GM12878 (cell line): ENCODE data around the gene ACTN2.

Source experiments
- ATF2 ChIP-seq: IDR thresholded peaks from 2 replicates; pipeline ENCODE4 v1.6.1; 2012; ENCODE audit warnings: low read length, inconsistent platforms
- BRCA1 ChIP-seq: IDR thresholded peaks from 2 replicates; pipeline ENCODE4 v1.6.1; 2011; ENCODE audit warnings: low read depth, low read length, improper control_type of control experiment
- CTCF ChIP-seq, 3 experiments: IDR thresholded peaks in 2 of 3; conservative IDR thresholded peaks in 1 of 3; 2 replicates each; pipeline ENCODE4 v1.5.1; 2011; ENCODE audit warnings: low read depth in 3 of 3, low read length in 3 of 3, mild to moderate bottlenecking in 3 of 3, control low read depth in 2 of 3, moderate library complexity in 2 of 3, inconsistent platforms in 1 of 3, mixed read lengths in 1 of 3; ENCODE audit not compliant: control insufficient read depth in 2 of 3, insufficient read depth in 1 of 3; ENCODE audit errors: extremely low read depth in 1 of 3
- ELK1 ChIP-seq: IDR thresholded peaks from 2 replicates; pipeline ENCODE4 v1.6.1; 2012; ENCODE audit warnings: low read depth, low read length, improper control_type of control experiment
- MAX ChIP-seq: IDR thresholded peaks from 2 replicates; pipeline ENCODE4 v1.6.1; 2012; ENCODE audit warnings: low read depth, low read length, improper control_type of control experiment
- NFXL1 ChIP-seq: fragments of 450-650 bp; IDR thresholded peaks from 2 replicates; pipeline ENCODE4 v1.6.1; 2017; ENCODE audit warnings: antibody characterized with exemption, mild to moderate bottlenecking, borderline replicate concordance
- PBX3 ChIP-seq: IDR thresholded peaks from 2 replicates; pipeline ENCODE4 v1.6.1; 2011; ENCODE audit warnings: mild to moderate bottlenecking, low read depth, low read length, moderate library complexity; ENCODE audit not compliant: insufficient replicate concordance
- POLR2A ChIP-seq: IDR thresholded peaks from 2 replicates; pipeline ENCODE4 v1.6.1; 2011; ENCODE audit warnings: low read depth, mild to moderate bottlenecking, low read length
- POLR2AphosphoS2 ChIP-seq: IDR thresholded peaks from 2 replicates; pipeline ENCODE4 v1.6.1; 2011; ENCODE audit warnings: low read depth, mild to moderate bottlenecking, low read length, improper control_type of control experiment, moderate library complexity
- TCF12 ChIP-seq: IDR thresholded peaks from 2 replicates; pipeline ENCODE4 v1.6.1; 2011; ENCODE audit warnings: low read depth, mild to moderate bottlenecking, low read length
- TCF3 ChIP-seq: IDR thresholded peaks from 2 replicates; pipeline ENCODE4 v1.6.1; 2012; ENCODE audit warnings: low read depth, mild to moderate bottlenecking, low read length, borderline replicate concordance; ENCODE audit not compliant: insufficient read depth
- TCF7 ChIP-seq: IDR thresholded peaks from 2 replicates; pipeline ENCODE4 v1.6.1; 2014; ENCODE audit warnings: antibody characterized with exemption, borderline replicate concordance
- ZNF274 ChIP-seq: IDR thresholded peaks from one replicate; pipeline ENCODE4 v1.8.0; 2011; ENCODE audit not compliant: insufficient read length, insufficient read depth
- ZSCAN29 ChIP-seq: fragments of 450-650 bp; IDR thresholded peaks from 2 replicates; pipeline ENCODE4 v1.6.1; 2017; ENCODE audit warnings: mild to moderate bottlenecking, moderate library complexity

GRCh38 chr1:236751935-236752334, 65.6 kb downstream of the ACTN2 start:
- TF ChIP-seq ATF2 (no peak), POLR2AphosphoS2 (no peak), PBX3 (no peak), NFXL1 (no peak), CTCF (IDR thresholded peaks at IDR 0.05 in 2 of 3, conservative IDR thresholded peaks at IDR 0.05 in 1 of 3; ENCODE audit: control insufficient read depth in 2 of 3, extremely low read depth in 1 of 3, insufficient read depth in 1 of 3, low read depth in 3 of 3, low read length in 3 of 3) (no peak), BRCA1 (no peak), POLR2A (no peak), ZSCAN29 (no peak), ELK1 (no peak), TCF12 (no peak), ZNF274 (no peak), TCF7 (no peak), TCF3 (no peak), MAX (no peak)
